GDM1 (cell line): Measurements from ENCODE around the gene NRXN3.

Experiments used
- DNase-seq: peaks from one replicate; lab custom pipeline; 2025; lab: John Stamatoyannopoulos, UW

The NRXN3 gene

GRCh38 chr14:78933166-78933565, 763.0 kb downstream of the NRXN3 start:
- DNase-seq: no peak

GRCh38 chr14:78933948-78934524, 763.9 kb downstream of the NRXN3 start:
- no peak for DNase-seq

DNA sequence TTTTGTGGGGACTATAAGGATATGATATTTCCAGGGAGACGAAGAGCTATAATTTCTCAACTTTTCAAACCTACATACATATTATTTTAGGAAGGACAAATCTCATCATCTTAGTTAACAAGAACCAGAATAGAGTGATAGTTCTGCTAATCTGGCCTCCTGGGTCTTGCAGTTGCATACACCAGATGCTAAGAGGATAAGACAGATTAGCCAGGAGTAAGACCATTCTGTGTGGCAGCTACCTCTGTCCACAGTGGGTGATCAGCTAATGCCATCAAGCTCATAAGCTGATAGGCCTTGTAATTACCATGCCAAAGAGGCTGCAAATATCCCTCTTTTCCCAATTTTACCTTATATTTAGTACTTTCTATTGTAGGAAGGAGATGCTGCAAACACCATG, 776.8 kb downstream of the NRXN3 start:
- DNase-seq: no peak

DNA sequence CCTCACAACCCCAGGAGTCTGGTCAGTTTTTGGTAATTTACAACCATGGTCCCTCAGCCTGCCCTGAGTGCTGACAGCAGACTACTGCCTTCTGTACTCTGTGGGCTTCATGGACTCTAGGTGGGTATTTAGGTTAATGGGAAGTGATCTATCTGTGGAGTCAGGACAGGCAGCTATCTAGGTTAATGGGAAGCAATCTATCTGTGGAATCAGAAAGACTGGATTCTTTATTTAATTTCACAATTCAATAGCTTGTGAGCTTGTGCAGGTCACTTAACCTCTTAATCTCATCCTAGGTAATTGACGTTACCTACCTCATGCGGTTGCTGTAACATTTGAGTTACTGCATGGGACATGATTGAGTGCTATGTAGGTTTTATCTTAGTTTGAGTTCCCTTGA, 777.5 kb downstream of the NRXN3 start:
- no peak for DNase-seq

- DNase-seq: no peak
These were observed 780.5 kb downstream of the NRXN3 start for GRCh38 chr14:78950649-78951048.

GRCh38 chr14:78951602-78952001, 781.4 kb downstream of the NRXN3 start:
- DNase-seq: no peak

GRCh38 chr14:78959674-78960264, 789.6 kb downstream of the NRXN3 start:
- DNase-seq: no peak

DNA sequence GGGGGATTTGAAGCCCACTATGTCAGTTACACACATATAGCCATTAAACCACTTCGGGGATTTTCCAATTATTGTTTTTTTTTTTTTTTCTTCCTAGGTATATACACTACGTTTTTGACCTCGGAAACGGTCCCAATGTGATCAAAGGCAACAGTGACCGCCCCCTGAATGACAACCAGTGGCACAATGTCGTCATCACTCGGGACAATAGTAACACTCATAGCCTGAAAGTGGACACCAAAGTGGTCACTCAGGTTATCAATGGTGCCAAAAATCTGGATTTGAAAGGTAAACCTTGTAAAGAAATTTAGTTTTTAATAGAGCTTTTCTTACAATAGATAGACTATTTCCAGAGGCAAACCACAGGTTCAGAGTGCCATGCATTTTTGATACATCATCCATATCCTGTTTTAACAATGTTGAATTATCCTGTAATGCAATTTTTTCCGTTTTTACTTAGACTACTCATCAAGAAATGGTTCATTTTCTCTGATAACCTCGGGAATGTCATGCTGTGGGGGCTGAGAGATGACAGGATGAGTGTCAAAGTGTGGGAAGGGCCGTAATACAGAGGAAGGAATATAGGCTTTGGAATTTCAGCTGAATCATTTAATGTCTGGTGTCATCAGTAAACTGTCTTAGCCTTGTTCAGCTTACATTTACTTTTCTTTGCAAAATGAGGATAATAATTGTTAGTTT, 797.1 kb downstream of the NRXN3 start:
- DNase-seq: no peak

DNA sequence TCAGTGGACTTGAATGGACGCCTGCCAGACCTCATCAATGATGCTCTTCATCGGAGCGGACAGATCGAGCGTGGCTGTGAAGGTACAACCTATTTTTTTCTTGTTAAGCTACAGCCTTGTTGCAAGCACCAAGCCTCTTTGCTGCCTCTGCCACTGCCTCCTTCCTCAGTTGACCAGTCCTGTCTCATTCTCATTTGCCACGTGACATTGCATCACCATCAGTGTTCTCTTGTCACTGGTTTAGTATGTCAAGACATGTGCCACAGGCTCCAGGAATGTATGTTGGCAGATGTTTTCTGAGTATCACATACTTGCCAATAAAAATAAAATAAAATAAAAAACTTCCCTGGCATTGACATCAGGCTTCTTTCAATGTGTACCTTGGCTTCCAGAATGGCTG, 798.1 kb downstream of the NRXN3 start:
- no peak for DNase-seq

GRCh38 chr14:78970677-78971076, 800.5 kb downstream of the NRXN3 start:
- no peak for DNase-seq

DNA sequence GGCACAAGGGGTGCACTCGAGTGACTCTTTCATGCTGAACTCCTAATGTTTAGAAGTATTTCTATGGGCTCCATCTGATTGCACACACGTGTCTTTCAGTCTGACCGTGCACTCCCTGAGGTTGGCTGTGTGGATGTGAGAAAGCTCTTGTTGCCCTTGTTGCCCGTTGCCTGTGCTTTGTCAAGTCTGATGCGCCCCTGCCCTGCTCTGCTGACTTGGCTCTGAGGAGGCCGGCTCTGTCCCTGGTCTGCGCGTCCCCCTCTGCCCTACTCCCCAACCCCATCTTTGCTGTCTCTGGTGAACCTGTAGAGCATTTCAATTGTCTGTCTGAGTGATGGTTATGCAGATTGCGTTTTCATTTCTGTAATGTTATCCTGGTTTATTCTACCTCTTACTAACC, 802.3 kb downstream of the NRXN3 start:
- DNase-seq: no peak

DNA sequence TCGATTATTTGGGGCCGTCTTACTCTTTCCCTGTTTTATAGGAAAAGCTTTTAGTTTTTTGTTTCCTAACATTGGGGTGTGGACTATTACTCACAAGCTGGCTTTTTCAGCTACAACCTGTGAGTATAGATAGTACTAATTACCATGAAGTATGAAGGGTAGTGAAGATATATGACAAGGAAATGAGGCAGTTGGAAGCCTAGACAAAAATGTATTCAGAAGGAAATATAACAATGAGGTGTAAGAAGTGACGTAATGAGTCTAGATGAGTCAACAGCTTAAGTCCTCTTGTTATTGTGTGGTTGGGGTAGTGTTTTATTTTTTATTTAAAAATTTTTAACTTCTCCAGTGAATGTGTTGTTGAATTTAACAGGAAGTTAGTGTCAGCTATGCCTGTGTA, 804.5 kb downstream of the NRXN3 start:
- no peak for DNase-seq

DNA sequence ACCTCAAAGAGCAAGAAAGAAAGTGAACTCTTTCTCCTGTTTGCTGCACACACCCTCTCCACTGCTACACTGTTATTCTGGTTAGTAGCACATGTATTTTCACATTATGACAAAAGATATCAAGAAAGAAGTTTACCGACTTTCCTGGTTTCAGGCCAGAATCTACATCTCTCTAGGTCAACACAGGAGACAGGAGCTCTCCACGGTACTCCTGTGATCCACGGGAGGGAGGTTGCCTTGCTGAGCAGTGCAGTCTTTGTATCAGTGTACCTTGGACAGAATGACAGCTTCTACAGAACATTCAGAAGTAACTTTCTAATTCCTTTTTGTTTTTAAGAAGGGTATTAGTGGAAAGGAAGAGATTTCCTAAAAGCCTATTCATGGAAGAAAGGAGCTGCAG, 805.6 kb downstream of the NRXN3 start:
- no peak for DNase-seq

DNA sequence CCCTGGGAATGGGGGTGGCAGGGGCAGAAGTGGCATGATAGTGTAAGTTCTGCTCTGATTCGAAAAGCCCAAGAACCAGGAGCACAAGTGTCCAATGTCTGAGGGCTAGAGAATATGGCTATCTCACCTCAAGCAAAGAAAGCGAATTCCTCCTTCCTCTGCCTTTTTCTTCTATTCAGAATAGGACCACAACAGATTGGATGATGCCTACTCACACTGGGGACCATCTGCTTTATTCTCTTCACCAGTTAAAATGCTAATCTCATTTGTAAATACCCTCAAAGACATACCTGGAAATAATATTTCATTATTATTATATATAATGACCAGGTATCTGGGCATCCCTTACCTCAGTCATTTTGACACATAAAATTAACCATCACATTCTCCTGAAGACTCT, 808.7 kb downstream of the NRXN3 start:
- no peak for DNase-seq

DNA sequence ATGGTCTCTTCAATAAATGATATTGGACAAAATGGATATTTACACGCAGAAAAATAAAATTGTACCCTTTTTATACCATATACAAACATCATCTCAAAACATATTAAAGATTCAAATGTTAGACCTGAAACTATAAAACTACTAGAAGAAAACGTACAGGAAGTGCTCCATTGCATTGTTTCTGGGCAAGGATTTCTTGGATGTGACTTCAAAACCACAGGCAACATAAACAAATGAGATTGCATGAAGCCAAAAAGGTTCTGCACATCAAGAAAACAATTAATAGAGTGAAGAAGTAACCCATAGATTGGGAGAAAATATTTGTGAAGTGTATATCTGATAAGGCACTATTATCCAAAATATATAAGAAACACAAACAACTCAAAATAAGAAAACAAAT, 812.4 kb downstream of the NRXN3 start:
- no peak for DNase-seq

DNA sequence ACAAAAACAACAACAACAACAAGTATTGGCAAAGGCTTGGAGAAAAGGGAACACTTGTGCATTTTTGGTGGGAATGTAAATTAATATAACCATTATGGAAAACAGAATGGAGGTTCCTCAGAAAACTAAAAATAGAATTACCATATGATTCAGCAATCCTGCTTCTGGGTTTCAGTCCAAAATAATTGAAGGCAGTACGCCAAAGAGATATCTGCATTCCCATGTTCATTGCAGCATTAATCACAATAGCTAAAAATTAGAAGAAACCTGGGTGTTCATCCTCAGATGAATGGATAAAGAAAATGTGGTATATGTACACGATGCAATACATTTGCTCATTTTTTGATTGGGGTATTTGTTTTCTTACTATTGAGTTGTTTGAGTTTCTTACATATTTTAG, 813.0 kb downstream of the NRXN3 start:
- no peak for DNase-seq

DNA sequence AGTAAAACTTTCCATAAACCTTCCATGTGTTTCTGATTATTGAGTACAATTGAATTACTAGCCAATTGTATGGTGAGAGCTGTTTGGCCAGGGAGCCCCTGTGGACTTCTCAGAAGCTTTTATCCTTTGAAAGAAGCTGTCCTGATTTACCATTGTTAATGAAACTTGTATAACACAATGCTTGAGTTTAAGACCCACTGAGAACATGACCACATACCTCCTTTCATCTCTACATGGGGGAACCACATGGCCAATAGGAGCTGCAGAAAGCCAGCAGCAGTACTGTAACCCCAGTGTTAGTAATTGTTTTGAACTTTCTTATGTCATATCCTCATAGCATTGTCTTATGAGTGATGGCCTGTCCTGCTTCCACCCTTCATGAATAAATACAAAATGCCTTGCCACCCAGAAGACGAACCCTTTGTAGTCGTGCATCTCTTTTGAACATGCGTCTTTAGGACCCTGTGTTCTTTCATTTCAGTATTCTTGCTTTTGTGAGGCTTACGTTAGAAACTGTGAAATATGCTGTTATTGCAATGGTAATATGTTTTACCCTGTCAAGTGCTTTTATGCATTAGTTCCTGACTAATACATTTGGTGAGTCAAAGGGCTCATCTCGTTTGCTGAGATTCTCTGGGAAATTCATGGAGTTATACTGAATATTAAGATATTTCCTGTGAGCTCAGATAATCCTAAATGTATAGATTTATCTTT, 815.7 kb downstream of the NRXN3 start:
- DNase-seq: no peak

- DNase-seq: no peak
These were observed 816.8 kb downstream of the NRXN3 start for GRCh38 chr14:78986989-78987388.

- no peak for DNase-seq
These were observed 819.0 kb downstream of the NRXN3 start for GRCh38 chr14:78989221-78989620.

- no peak for DNase-seq
These were observed 822.7 kb downstream of the NRXN3 start for GRCh38 chr14:78992867-78993266.

DNA sequence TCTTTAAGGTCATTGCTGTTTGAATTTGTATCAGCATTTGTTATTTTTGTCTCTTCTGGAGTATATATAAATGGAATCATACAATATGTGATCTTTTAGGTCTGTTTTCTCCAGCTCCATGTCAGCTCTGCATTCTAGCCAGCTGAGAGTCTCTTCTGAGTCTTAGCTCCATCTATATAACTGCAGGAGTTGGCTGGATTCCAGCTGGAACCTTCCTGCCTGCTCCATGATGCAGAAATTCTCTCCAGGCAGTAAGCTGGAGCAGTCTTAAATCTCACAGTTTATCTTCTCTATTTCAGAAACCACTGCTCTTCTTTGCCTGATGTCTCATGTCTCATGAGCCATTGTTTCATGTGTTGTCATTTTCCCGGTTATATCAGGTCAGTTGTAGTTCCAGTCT, 827.6 kb downstream of the NRXN3 start:
- no peak for DNase-seq

GRCh38 chr14:79009286-79009685, 839.1 kb downstream of the NRXN3 start:
- DNase-seq: no peak
